ENCODE data around the gene ABCG2. TPM values are rescaled to one million over a fixed set of nuclear protein-coding genes. Genes with fewer than 3 reads are reported as not detected.
"Not testable (repeated sequence)": the region's sequence is repeated elsewhere in the genome, so short reads cannot be mapped to it uniquely, and the experiment has no call there.

The ABCG2 gene
- total RNA-seq, 3 donors from 2014 or later (not counting 1 experiment from before 2014, with no cell fraction given) = 0.19 to 0.73 (median 0.61) TPM

DNA sequence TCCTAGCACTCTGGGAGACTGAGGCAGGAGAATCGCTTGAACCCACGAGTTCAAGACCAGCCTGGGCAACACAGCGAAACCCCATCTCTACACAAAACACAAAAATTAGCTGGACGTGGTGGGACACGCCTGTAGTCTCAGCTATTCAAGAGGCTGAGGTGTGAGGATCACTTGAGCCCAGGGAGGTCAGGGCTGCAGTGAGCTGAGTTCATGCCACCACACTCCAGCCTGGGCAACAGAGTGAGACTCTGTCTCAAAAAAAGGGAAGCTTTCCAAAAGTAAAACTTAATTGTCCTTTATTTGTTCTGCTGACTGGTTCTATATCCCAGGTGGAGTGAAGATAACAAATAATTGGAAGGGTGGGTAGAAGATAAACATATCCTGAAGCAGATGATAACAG lies 45.6 kb downstream of the ABCG2 start:
- Histone ChIP-seq H3K4me3 (ENCODE audit: low read length) (no peak overlapping the region), H3K36me3 (ENCODE audit: control insufficient read depth, insufficient read depth, low read length) (no peaks in the 10 kb centered on the region), H3K4me1 (ENCODE audit: control insufficient read depth, insufficient read depth, low read length) (no peaks in the 10 kb centered on the region), H3K9me3 (ENCODE audit: control insufficient read depth, insufficient read depth, low read length) (no peaks in the 10 kb centered on the region), H3K27ac (ENCODE audit: low read length) (no peak overlapping the region), H3K27me3 (ENCODE audit: control insufficient read depth, insufficient read depth, low read length) (no peaks in the 10 kb centered on the region)
- no peaks in the 10 kb centered on the region for H3K27me3 Mint-ChIP-seq (ENCODE audit: low read depth in 2 of 2)
- H3K36me3 Mint-ChIP-seq = no peaks in the 10 kb centered on the region
- ATAC-seq = no peak
- no peaks in the 10 kb centered on the region for H3K9me3 Mint-ChIP-seq
- no peak overlapping the region for H3K27ac Mint-ChIP-seq
- intact Hi-C loops (cut with micrococcal nuclease) = no loop called here
- TF ChIP-seq, protein P1, sequence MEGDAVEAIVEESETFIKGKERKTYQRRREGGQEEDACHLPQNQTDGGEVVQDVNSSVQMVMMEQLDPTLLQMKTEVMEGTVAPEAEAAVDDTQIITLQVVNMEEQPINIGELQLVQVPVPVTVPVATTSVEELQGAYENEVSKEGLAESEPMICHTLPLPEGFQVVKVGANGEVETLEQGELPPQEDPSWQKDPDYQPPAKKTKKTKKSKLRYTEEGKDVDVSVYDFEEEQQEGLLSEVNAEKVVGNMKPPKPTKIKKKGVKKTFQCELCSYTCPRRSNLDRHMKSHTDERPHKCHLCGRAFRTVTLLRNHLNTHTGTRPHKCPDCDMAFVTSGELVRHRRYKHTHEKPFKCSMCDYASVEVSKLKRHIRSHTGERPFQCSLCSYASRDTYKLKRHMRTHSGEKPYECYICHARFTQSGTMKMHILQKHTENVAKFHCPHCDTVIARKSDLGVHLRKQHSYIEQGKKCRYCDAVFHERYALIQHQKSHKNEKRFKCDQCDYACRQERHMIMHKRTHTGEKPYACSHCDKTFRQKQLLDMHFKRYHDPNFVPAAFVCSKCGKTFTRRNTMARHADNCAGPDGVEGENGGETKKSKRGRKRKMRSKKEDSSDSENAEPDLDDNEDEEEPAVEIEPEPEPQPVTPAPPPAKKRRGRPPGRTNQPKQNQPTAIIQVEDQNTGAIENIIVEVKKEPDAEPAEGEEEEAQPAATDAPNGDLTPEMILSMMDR (IDR thresholded peaks at IDR 0.05) = no peak
- H3K4me1 Mint-ChIP-seq = no peaks in the 10 kb centered on the region
- H3K4me3 Mint-ChIP-seq = no peak overlapping the region
- WGBS (ENCODE audit: insufficient coverage) = 89% methylated on average over 4 of the region's 5 CpGs
- DNase-seq = no peak

DNA sequence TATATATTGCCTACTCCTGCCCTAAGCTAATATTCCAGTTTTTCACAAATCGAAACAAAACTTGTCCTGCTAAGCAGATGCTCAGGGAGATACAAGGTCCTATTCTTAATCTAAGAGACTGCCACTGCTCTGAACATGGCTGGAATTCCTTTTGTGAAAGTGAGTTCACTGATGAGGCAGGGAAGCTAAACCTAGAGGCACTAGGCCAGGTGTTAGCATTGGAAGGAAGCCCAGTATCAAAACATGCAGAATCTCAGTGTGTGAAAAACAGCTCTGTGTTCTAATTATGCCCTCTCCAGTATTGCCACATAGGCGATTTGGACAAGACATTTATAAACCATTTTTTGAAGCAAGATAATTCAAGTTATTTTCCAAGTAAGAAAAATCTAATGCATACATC lies 47.6 kb downstream of the ABCG2 start:
- Histone ChIP-seq H3K4me3 (ENCODE audit: low read length) (no peak overlapping the region), H3K4me1 (ENCODE audit: control insufficient read depth, insufficient read depth, low read length) (no peaks in the 10 kb centered on the region), H3K27ac (ENCODE audit: low read length) (no peak overlapping the region), H3K36me3 (ENCODE audit: control insufficient read depth, insufficient read depth, low read length) (no peaks in the 10 kb centered on the region), H3K27me3 (ENCODE audit: control insufficient read depth, insufficient read depth, low read length) (no peaks in the 10 kb centered on the region), H3K9me3 (ENCODE audit: control insufficient read depth, insufficient read depth, low read length) (no peaks in the 10 kb centered on the region)
- no peaks in the 10 kb centered on the region for H3K9me3 Mint-ChIP-seq
- H3K4me3 Mint-ChIP-seq = no peak overlapping the region
- no peaks in the 10 kb centered on the region for H3K27me3 Mint-ChIP-seq (ENCODE audit: low read depth in 2 of 2)
- no peaks in the 10 kb centered on the region for H3K4me1 Mint-ChIP-seq
- TF ChIP-seq, protein P1 (IDR thresholded peaks at IDR 0.05) = no peak
- no peak for ATAC-seq
- no peaks in the 10 kb centered on the region for H3K36me3 Mint-ChIP-seq
- no peak for DNase-seq
- H3K27ac Mint-ChIP-seq = no peak overlapping the region
- intact Hi-C loops (cut with micrococcal nuclease) = no loop called here
- 90% methylated on average over 2 of the region's 2 CpGs for WGBS (ENCODE audit: insufficient coverage)

DNA sequence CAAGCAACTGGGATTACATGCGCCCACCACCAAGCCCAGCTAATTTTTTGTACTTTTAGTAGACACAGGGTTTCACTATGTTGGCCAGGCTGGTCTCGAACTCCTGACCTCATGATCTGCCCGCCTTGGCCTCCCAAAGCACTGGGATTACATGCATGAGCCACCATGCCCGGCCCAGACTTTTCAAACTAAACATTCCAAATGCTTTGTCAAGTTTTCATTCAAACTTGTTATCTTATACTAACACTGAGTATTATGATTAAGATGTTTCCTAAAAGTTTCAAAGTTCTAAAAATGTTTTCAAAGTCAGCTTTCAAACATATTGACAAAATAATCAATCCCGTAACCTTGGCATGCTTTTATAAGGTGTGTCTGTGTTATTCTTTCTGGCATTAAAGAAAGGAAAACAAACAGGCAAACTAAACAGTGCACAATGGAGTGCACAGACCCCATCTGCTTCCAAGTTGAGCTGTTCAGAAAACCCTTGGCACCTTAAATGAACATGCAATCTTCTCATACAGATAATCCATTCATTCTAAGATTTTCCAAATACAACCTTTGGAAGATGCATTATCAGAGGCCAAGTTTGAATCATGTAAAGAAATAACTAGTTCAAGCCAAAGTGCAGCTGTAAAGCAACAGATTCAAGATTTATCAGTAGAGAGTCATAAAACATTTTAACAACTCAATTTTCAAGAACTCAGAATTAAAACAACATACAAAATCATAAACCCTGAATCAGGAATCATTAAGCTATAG lies 49.1 kb downstream of the ABCG2 start:
- Histone ChIP-seq H3K9me3 (ENCODE audit: control insufficient read depth, insufficient read depth, low read length) (no peaks in the 10 kb centered on the region), H3K27ac (ENCODE audit: low read length) (no peak overlapping the region), H3K27me3 (ENCODE audit: control insufficient read depth, insufficient read depth, low read length) (no peaks in the 10 kb centered on the region), H3K36me3 (ENCODE audit: control insufficient read depth, insufficient read depth, low read length) (no peaks in the 10 kb centered on the region), H3K4me1 (ENCODE audit: control insufficient read depth, insufficient read depth, low read length) (no peaks in the 10 kb centered on the region), H3K4me3 (ENCODE audit: low read length) (no peak overlapping the region)
- ATAC-seq = no peak
- no peak overlapping the region for H3K27ac Mint-ChIP-seq
- H3K36me3 Mint-ChIP-seq = no peaks in the 10 kb centered on the region
- no peaks in the 10 kb centered on the region for H3K27me3 Mint-ChIP-seq (ENCODE audit: low read depth in 2 of 2)
- 90% methylated on average over 4 of the region's 5 CpGs for WGBS (ENCODE audit: insufficient coverage)
- H3K4me3 Mint-ChIP-seq = no peak overlapping the region
- DNase-seq = no peak
- TF ChIP-seq, protein P1 (IDR thresholded peaks at IDR 0.05) = no peak
- H3K9me3 Mint-ChIP-seq = no peaks in the 10 kb centered on the region
- peaks cover 0 to 7% of the 10 kb centered on the region in 2 donors for H3K4me1 Mint-ChIP-seq
- intact Hi-C loops (cut with micrococcal nuclease) = no loop called here

DNA sequence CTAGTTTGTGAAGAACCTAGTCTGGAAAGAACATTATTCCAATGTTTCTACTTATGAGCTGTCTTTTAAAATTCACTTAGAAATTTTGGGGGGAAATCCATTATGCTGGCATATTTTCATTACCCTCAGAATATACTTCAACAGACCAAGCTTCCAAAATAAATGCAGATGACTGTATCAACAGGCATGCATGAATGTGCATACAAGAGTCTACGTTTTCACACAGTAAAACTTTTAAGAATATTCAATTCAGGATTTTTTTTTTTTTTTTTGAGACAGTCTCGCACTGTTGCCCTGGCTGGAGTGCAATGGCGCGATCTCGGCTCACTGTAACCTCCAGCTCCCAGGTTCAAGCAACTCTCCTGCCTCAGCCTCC lies 49.7 kb downstream of the ABCG2 start:
- Mint-ChIP-seq H3K36me3 (no peaks in the 10 kb centered on the region), H3K9me3 (no peaks in the 10 kb centered on the region), H3K4me1 (peaks cover 0 to 7% of the 10 kb centered on the region in 2 donors), H3K27ac (no peak overlapping the region), H3K27me3 (ENCODE audit: low read depth in 2 of 2) (no peaks in the 10 kb centered on the region), H3K4me3 (no peak overlapping the region)
- H3K4me3 ChIP-seq (ENCODE audit: low read length) = no peak overlapping the region
- no peak for ATAC-seq
- intact Hi-C loops (cut with micrococcal nuclease) = no loop called here
- no peaks in the 10 kb centered on the region for H3K27me3 ChIP-seq (ENCODE audit: control insufficient read depth, insufficient read depth, low read length)
- H3K27ac ChIP-seq (ENCODE audit: low read length) = no peak overlapping the region
- no peak for DNase-seq
- H3K9me3 ChIP-seq (ENCODE audit: control insufficient read depth, insufficient read depth, low read length) = no peaks in the 10 kb centered on the region
- TF ChIP-seq, protein P1 (IDR thresholded peaks at IDR 0.05) = no peak
- H3K4me1 ChIP-seq (ENCODE audit: control insufficient read depth, insufficient read depth, low read length) = no peaks in the 10 kb centered on the region
- WGBS (ENCODE audit: insufficient coverage) = 97% methylated on average over 5 of the region's 5 CpGs
- no peaks in the 10 kb centered on the region for H3K36me3 ChIP-seq (ENCODE audit: control insufficient read depth, insufficient read depth, low read length)

DNA sequence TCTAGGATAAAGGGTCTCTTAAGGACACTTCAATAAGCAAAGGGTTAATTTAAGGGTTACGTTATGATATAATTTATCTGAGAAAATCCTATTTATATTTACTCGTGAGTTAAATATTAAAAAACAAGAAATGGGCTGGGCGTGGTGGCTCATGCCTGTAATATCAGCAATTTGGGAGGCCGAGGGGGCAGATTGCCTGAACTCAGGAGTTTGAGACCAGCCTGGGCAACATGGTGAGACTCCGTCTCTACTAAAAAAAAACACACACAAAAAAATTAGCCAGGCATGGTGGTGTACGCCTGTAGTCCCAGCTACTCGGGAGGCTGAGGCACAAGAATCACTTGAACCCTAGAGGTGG lies 50.4 kb downstream of the ABCG2 start:
- intact Hi-C loops (cut with micrococcal nuclease); H3K9me3 ChIP-seq (ENCODE audit: control insufficient read depth, insufficient read depth, low read length); H3K27ac Mint-ChIP-seq; H3K36me3 ChIP-seq (ENCODE audit: control insufficient read depth, insufficient read depth, low read length); H3K36me3 Mint-ChIP-seq; DNase-seq; H3K27me3 ChIP-seq (ENCODE audit: control insufficient read depth, insufficient read depth, low read length); H3K4me3 ChIP-seq (ENCODE audit: low read length); H3K9me3 Mint-ChIP-seq; H3K27ac ChIP-seq (ENCODE audit: low read length); ATAC-seq; H3K27me3 Mint-ChIP-seq (ENCODE audit: low read depth in 2 of 2); H3K4me1 ChIP-seq (ENCODE audit: control insufficient read depth, insufficient read depth, low read length); H3K4me3 Mint-ChIP-seq; H3K4me1 Mint-ChIP-seq: not testable (repeated sequence)
- WGBS (ENCODE audit: insufficient coverage) = 93% methylated on average over 6 of the region's 7 CpGs
